Activated CD4-positive, alpha-beta T cell treated with anti-CD3 and anti-CD28 coated beads, Interleukin-2, Interleukin-4, amounts not matched to agents 100 ng/mL and 50 ng/mL, durations not matched to agents 16 hours and 8 hours (primary cell): ENCODE data around the gene SUPT4H1.
A peak's percentile ranks its signal among the peaks of the same experiment; 100 is the strongest.
"Not testable (repeated sequence)": the region's sequence is repeated elsewhere in the genome, so short reads cannot be mapped to it uniquely, and the experiment has no call there.

Experiments
- DNase-seq: peaks from one replicate; pipeline ENCODE4 v3.0.0-alpha.2; 2020; ENCODE audit warnings: low spot score

The SUPT4H1 gene

GRCh38 chr17:58363457-58364185 lies 11.6 kb upstream of the SUPT4H1 start:
- no peak for DNase-seq

GRCh38 chr17:58362368-58363014 lies 10.5 kb upstream of the SUPT4H1 start:
- no peak for DNase-seq

- no peak for DNase-seq
Measured at GRCh38 chr17:58360296-58361063, 8.5 kb upstream of the SUPT4H1 start.

- DNase-seq = no peak
Measured at GRCh38 chr17:58358408-58359172, 6.6 kb upstream of the SUPT4H1 start.

GRCh38 chr17:58357312-58358297 lies 5.6 kb upstream of the SUPT4H1 start:
- no peak for DNase-seq

- DNase-seq = no peak
Measured at GRCh38 chr17:58356231-58356630, 4.2 kb upstream of the SUPT4H1 start.

GRCh38 chr17:58354541-58355216 lies 2.7 kb upstream of the SUPT4H1 start:
- DNase-seq = no peak

GRCh38 chr17:58353389-58353825 lies 1.4 kb upstream of the SUPT4H1 start:
- DNase-seq = no peak

GRCh38 chr17:58352596-58353388 lies 791 bp upstream of the SUPT4H1 start:
- DNase-seq = peak; percentile 41

- peak; percentile 29 for DNase-seq
Measured at GRCh38 chr17:58351182-58351581, 819 bp downstream of the SUPT4H1 start.

GRCh38 chr17:58348038-58348437 lies 4.0 kb downstream of the SUPT4H1 start:
- no peak for DNase-seq

GRCh38 chr17:58345500-58345899 lies 6.5 kb downstream of the SUPT4H1 start:
- no peak for DNase-seq

- peak; percentile 82 for DNase-seq
Measured at GRCh38 chr17:58344791-58345157, 7.2 kb downstream of the SUPT4H1 start.

GRCh38 chr17:58344047-58344790 lies 7.8 kb downstream of the SUPT4H1 start:
- peak; percentile 98 for DNase-seq

GRCh38 chr17:58343131-58343530 lies 8.9 kb downstream of the SUPT4H1 start:
- DNase-seq = no peak

GRCh38 chr17:58341861-58342475 lies 10.0 kb downstream of the SUPT4H1 start:
- no peak for DNase-seq

- not testable (repeated sequence) for DNase-seq
Measured at GRCh38 chr17:58341136-58341860, 10.7 kb downstream of the SUPT4H1 start.
